Loucy (cell line): ENCODE data around the gene CEP164.

Source experiments
- H2AFZ ChIP-seq: fragments of 200-600 bp; sonication (generic); 2 replicates; pipeline ENCODE4 v1.6.0; 2016; ENCODE audit warnings: antibody characterized with exemption, mild to moderate bottlenecking, low read length, moderate library complexity
- H3F3A ChIP-seq: fragments of 200-600 bp; 2 replicates; pipeline ENCODE4 v1.6.0; 2016; ENCODE audit warnings: antibody characterized with exemption, low read depth, mild to moderate bottlenecking
- H3K27me3 ChIP-seq: fragments of 200-600 bp; sonication (generic); 2 replicates; pipeline ENCODE4 v1.6.1; 2014; ENCODE audit warnings: low read length, mild to moderate bottlenecking; ENCODE audit not compliant: insufficient read depth, poor library complexity, severe bottlenecking
- H3K36me3 ChIP-seq: fragments of 200-600 bp; sonication (generic); 2 replicates; pipeline ENCODE4 v1.6.1; 2016; ENCODE audit warnings: low read length; ENCODE audit not compliant: insufficient read depth
- H3K4me1 ChIP-seq: fragments of 200-600 bp; sonication (generic); 2 replicates; pipeline ENCODE4 v1.5.1; 2014; ENCODE audit warnings: low read length, mild to moderate bottlenecking; ENCODE audit not compliant: insufficient read depth, poor library complexity, severe bottlenecking
- H3K4me2 ChIP-seq: fragments of 200-600 bp; sonication (generic); 2 replicates; pipeline ENCODE4 v1.6.0; 2014; ENCODE audit warnings: antibody characterized with exemption, low read length, low read depth, mild to moderate bottlenecking; ENCODE audit not compliant: poor library complexity, severe bottlenecking
- H3K4me3 ChIP-seq: fragments of 200-600 bp; sonication (generic); 2 replicates; pipeline ENCODE4 v1.5.1; 2014; ENCODE audit warnings: low read length, mild to moderate bottlenecking, mixed read lengths; ENCODE audit not compliant: poor library complexity, severe bottlenecking
- H3K79me2 ChIP-seq: fragments of 200-600 bp; sonication (generic); 2 replicates; pipeline ENCODE4 v1.6.1; 2014; ENCODE audit warnings: low read length; ENCODE audit not compliant: insufficient read depth
- H3K9ac ChIP-seq: fragments of 200-600 bp; sonication (generic); 2 replicates; pipeline ENCODE4 v1.6.0; 2014; ENCODE audit warnings: mild to moderate bottlenecking, low read depth, low read length, moderate library complexity; ENCODE audit not compliant: poor library complexity, severe bottlenecking
- H3K9me2 ChIP-seq: fragments of 200-600 bp; sonication (generic); replicated peaks from 2 replicates; pipeline ENCODE4 v1.6.1; 2016; ENCODE audit warnings: low read depth, low read length, mixed read lengths
- H3K9me3 ChIP-seq: fragments of 200-600 bp; sonication (generic); 2 replicates; pipeline ENCODE4 v1.6.1; 2014; ENCODE audit warnings: mild to moderate bottlenecking, antibody characterized with exemption, low read length, low read depth; ENCODE audit not compliant: insufficient read depth
- H4K20me1 ChIP-seq: fragments of 200-600 bp; sonication (generic); 2 replicates; pipeline ENCODE4 v1.6.0; 2014; ENCODE audit warnings: antibody characterized with exemption, low read length, mild to moderate bottlenecking; ENCODE audit not compliant: insufficient read depth, poor library complexity, severe bottlenecking
- EZH2phosphoT487 ChIP-seq: fragments of 200-600 bp; IDR thresholded peaks from 2 replicates; pipeline ENCODE4 v1.6.1; 2018; ENCODE audit warnings: antibody characterized with exemption, mild to moderate bottlenecking, moderate library complexity, borderline replicate concordance
- TF ChIP-seq, protein P1 (sequence below): fragments of 200-600 bp; sonication (generic); conservative IDR thresholded peaks from 2 replicates; pipeline ENCODE4 v1.5.1; 2014; ENCODE audit warnings: mild to moderate bottlenecking, antibody characterized with exemption, low read length

CEP164 gene

GRCh38 chr11:117410861-117411710, 83.4 kb downstream of the CEP164 start:
- TF ChIP-seq, protein P1, sequence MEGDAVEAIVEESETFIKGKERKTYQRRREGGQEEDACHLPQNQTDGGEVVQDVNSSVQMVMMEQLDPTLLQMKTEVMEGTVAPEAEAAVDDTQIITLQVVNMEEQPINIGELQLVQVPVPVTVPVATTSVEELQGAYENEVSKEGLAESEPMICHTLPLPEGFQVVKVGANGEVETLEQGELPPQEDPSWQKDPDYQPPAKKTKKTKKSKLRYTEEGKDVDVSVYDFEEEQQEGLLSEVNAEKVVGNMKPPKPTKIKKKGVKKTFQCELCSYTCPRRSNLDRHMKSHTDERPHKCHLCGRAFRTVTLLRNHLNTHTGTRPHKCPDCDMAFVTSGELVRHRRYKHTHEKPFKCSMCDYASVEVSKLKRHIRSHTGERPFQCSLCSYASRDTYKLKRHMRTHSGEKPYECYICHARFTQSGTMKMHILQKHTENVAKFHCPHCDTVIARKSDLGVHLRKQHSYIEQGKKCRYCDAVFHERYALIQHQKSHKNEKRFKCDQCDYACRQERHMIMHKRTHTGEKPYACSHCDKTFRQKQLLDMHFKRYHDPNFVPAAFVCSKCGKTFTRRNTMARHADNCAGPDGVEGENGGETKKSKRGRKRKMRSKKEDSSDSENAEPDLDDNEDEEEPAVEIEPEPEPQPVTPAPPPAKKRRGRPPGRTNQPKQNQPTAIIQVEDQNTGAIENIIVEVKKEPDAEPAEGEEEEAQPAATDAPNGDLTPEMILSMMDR = no peak
- no peak for TF ChIP-seq EZH2phosphoT487
- H3K4me1 ChIP-seq = no peaks in the 10 kb centered on the region
- H3K4me2 ChIP-seq = no peak overlapping the region
- peaks cover 4% of the 10 kb centered on the region; the same call in 1 of the 2 replicates for H3K9me3 ChIP-seq
- no peaks in the 10 kb centered on the region for H3K36me3 ChIP-seq
- no peaks in the 10 kb centered on the region for H3F3A ChIP-seq
- no peaks in the 10 kb centered on the region for H4K20me1 ChIP-seq
- H3K9me2 ChIP-seq = no peaks in the 10 kb centered on the region
- H3K4me3 ChIP-seq = no peak overlapping the region
- no peaks in the 10 kb centered on the region for H3K79me2 ChIP-seq
- H2AFZ ChIP-seq = no peak overlapping the region
- no peaks in the 10 kb centered on the region for H3K27me3 ChIP-seq
- H3K9ac ChIP-seq = no peak overlapping the region

DNA sequence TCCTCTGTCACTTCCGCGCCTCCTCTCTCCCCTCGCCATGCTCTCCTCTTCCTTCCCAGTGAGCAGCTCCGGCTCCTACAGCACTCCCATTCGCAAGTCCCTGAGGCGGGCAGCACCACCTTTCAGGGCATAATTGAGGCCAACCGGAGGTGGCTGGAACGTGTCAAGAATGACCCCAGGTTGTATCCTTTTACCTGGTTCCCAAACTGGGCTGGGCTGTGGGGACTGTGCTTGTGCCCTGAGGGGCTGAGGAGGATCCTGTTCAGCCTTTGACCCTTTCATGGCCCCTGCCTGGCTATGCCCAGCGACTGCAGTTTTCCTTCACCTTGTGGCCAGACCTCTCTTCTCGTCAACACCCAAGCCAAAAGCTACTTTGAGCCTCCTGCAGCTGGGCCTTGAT, 84.1 kb downstream of the CEP164 start:
- Histone ChIP-seq H3K79me2 (no peaks in the 10 kb centered on the region), H3K27me3 (no peaks in the 10 kb centered on the region), H3K4me1 (no peaks in the 10 kb centered on the region), H3K9ac (no peak overlapping the region), H3K9me2 (no peaks in the 10 kb centered on the region), H3K36me3 (no peaks in the 10 kb centered on the region), H3K9me3 (no peaks in the 10 kb centered on the region), H3F3A (no peaks in the 10 kb centered on the region), H3K4me2 (no peak overlapping the region), H3K4me3 (no peak overlapping the region), H4K20me1 (no peaks in the 10 kb centered on the region), H2AFZ (no peak overlapping the region)
- TF ChIP-seq, protein P1 = no peak
- TF ChIP-seq EZH2phosphoT487 = no peak

GRCh38 chr11:117412176-117412575, 84.5 kb downstream of the CEP164 start:
- no peaks in the 10 kb centered on the region for H3K9me2 ChIP-seq
- H3K4me3 ChIP-seq = no peak overlapping the region
- no peaks in the 10 kb centered on the region for H3K79me2 ChIP-seq
- H3F3A ChIP-seq = no peaks in the 10 kb centered on the region
- no peaks in the 10 kb centered on the region for H3K27me3 ChIP-seq
- no peak overlapping the region for H2AFZ ChIP-seq
- no peaks in the 10 kb centered on the region for H3K9me3 ChIP-seq
- H3K9ac ChIP-seq = no peak overlapping the region
- H4K20me1 ChIP-seq = no peaks in the 10 kb centered on the region
- TF ChIP-seq EZH2phosphoT487 = no peak
- TF ChIP-seq, protein P1 = no peak
- no peak overlapping the region for H3K4me2 ChIP-seq
- no peaks in the 10 kb centered on the region for H3K4me1 ChIP-seq
- H3K36me3 ChIP-seq = no peaks in the 10 kb centered on the region
